SK-MEL-5 (cell line): ENCODE data around the gene SLC25A41. TPM values are rescaled to one million over a fixed set of nuclear protein-coding genes. Genes with fewer than 3 reads are reported as not detected.

Source experiments
- DNase-seq: peaks from one replicate; pipeline ENCODE4 v3.0.0-alpha.2; 2016; ENCODE audit warnings: low read depth, low spot score
- in situ Hi-C: cut with HindIII; loops from 2 replicates; pipeline ENCODE4 v1.10.0; 2016; ENCODE audit warnings: low sequenced_read_pairs, high pct_unique_total_duplicates, low pct_unique_long_range_greater_than_20kb
- small RNA-seq, 2 experiments: library from RNA; depleted of rRNA; stranded (forward); fragments of <200 nt; gene quantifications; one replicate each; pipeline ENCODE3, GENCODE V24; 2014
- total RNA-seq: library from RNA; depleted of rRNA; stranded (reverse); fragments of >200 nt; shearing (Covaris generic); gene quantifications from 2 replicates; pipeline ENCODE4 v1.2.3, GENCODE V29; 2014; rRNA removed

Gene SLC25A41
- total RNA-seq, 1 experiment from 2014 or later, result 0.13 TPM

- in situ Hi-C loops, result no loop called here
- DNase-seq, result peak; percentile 93
Measured at GRCh38 chr19:6393074-6393982, 40.2 kb downstream of the SLC25A41 start, which contains the start of gene GTF2F1. TSS of gene GTF2F1 (minus strand) at chr19:6393164. CDS start at chr19:6392995, 169 bp downstream.

DNA sequence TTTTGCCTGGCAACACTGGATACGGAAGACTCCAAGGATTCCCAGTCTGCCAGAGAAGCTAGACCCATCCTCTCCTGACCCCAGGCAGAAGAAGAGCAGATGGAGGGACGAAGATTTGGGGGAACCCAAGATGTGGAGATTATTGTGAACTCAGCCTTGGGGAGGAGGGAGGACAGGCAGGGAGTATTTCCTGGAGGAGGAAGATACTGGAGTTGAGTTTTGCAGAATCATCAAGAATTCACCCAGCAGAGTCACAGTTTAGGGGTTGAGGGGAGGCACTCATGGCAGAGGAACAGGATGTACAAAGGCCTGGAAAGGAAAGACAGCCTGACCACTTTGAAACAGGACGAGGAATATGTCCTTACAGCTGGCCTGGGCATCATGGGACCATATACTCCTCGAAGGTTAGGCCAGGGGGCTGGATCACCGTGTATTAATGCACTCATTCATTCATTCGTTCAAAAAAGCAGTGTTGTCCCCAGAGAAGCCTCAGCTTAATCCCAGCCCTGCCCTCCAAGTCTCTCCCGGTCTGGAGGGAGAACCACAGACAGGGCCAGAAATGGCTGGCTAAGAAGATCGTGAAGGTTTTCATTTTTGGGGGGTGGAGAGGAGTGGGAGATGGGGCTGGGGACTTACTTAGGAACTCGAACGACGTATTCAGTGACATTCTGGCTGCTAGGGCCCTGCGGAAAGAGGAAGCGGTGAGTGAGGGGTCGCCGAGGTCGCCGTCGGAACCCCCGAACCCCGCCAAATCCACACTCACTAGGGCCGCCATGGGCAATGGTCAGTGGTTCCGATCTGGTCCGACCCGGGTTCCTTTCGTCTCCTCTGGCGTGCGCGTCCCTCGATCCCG lies 41.1 kb downstream of the SLC25A41 start:
- in situ Hi-C loops, result no loop called here
- no peak for DNase-seq

- in situ Hi-C loops, result no loop called here
- no peak for DNase-seq
Measured at GRCh38 chr19:6387372-6387771, 46.2 kb downstream of the SLC25A41 start.

DNA sequence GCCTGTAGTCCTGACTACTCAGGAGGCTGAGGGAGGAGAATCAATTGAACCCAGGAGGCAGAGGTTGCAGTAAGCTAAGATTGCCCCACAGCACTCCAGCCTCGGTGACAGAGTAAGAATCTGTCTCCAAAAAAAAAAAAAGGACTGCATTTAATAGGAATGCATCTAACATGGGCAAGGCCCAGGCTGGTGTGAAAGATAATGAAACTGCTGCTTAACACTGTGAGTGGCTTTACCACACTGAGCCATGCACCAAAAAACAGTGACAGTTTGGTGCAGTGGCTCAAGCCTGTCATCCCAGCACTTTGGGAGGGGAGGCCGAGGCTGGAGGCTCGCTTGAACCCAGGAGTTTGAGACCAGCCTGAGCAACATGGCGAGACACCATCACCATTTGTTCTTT lies 49.2 kb downstream of the SLC25A41 start:
- in situ Hi-C loops, result no loop called here
- DNase-seq, result no peak

DNA sequence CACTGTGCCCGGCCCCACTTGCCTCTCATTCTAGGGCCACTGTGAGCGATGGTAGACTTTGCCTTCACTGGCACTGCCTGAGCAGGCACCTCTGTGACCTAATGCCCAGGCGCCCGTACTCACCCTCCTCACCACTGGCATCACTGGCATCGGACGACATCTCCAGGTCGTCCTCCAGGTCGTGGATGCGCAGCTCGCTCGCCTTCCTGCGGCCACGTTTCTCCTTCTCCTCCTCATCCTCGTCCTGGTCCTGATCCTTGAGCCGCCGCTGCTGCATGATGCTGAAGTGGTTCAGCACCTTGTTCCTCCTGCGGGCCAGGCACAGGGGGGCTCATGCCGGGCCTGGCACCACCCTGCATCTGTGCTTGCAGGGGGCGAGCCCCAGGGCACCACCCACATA lies 50.4 kb downstream of the SLC25A41 start:
- in situ Hi-C loops, result no loop called here
- no peak for DNase-seq

GRCh38 chr19:6381030-6381750 lies 52.4 kb downstream of the SLC25A41 start:
- in situ Hi-C loops, result no loop called here
- no peak for DNase-seq

DNA sequence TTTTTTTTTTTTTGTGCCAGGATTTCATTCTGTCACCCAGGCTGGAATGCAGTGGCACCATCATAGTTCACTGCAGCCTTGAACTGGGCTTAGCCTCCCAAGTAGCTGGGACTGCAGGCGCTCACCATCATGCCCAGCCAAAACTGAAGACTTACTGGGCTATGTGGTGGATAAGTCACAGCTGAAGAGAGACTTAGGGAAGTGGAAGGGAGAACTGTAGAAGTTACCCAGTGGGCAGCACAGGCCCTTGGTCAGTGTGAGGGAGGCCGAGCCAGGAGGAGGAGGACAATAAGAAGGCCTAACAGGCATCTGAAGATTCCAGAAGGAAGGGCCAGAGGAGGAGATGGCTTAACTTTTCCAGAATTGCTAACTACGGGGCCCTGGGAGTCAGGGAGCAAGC lies 53.8 kb downstream of the SLC25A41 start:
- in situ Hi-C loops, result no loop called here

DNA sequence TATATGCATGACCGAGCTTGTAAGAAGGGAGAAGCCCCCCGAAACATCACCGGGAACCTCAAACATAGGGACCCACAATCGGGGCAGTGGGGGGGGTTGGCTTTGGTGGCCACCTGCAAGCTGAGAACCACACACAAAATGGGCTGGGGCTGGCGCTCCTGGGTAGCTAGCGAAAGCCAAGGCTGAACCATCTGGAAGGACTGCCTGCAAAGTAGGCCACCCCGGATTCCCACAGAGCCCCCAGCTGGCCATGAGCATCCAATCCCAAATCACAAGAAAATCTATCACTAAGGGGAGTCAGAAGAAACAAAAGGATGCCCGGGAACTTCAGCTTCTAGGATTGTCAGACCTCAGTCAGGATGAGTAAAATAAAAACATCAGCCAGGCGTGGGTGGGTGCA lies 55.1 kb downstream of the SLC25A41 start:
- no peak for DNase-seq
- in situ Hi-C loops, result no loop called here

More for the DNA sequence above, 53.8 kb downstream of the SLC25A41 start:
- DNase-seq, result no peak

- no peak for DNase-seq
- in situ Hi-C loops, result no loop called here
Measured at GRCh38 chr19:6378041-6378440, 55.5 kb downstream of the SLC25A41 start.

DNA sequence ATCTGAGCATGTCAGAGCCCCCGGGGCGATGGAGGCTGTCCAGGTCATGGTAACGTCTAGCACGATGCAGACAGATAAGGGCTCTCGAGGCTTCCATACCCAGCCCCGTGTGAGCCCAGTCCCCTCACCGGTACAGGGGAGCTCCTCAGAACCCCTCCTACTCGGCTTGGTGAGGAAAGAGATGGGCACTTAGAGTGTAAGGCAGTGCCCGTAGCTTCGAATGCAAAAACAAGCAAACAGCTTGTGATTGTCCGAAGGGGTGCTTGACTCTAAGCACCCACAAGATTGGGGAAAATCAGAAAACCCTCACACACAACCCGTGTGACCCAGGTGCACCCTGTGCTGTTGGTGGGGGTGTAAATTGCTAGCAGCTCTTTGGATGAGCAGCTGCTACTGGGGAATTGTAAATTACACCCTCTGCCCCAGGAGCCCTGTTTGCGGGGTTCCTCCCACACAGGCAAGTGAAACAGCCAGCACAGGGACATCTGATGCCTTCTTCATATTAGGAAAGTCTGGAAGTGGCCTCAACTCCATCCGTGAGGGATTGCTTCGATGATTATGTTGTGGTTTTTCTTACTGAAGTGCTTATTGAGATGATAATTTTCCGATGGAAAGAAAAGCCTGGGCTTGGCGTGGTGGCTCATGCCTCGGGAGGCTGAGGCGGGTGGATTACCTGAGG lies 56.9 kb downstream of the SLC25A41 start:
- DNase-seq, result no peak
- in situ Hi-C loops, result no loop called here

Small RNAs within 50 kb of the gene (small RNA-seq; reads per million reads assigned to genes)
- 0 reads per million in 2 experiments for gene MIR6790
- 0 reads per million in 2 experiments for gene MIR6885

Other genes starting within 250 kb of the SLC25A41 start
- 5.8 and 6.4 TPM in 2 replicates for gene MLLT1, start 153.8 kb downstream of the SLC25A41 start, total RNA-seq
- gene ACER1, start 100.2 kb downstream of the SLC25A41 start, total RNA-seq, result not detected in 2 replicates
- 65.0 and 74.3 TPM in 2 replicates for gene CLPP, start 72.2 kb downstream of the SLC25A41 start, total RNA-seq
- gene ALKBH7, start 61.0 kb downstream of the SLC25A41 start, total RNA-seq, result 28.3 and 29.6 TPM in 2 replicates
- gene PSPN, start 57.8 kb downstream of the SLC25A41 start, total RNA-seq, result 0.74 and 0.98 TPM in 2 replicates
- gene GTF2F1, start 40.6 kb downstream of the SLC25A41 start, total RNA-seq, result 37.3 and 39.8 TPM in 2 replicates
- 73.9 and 80.0 TPM in 2 replicates for gene KHSRP, start 9.0 kb downstream of the SLC25A41 start, total RNA-seq
- 48.3 and 49.6 TPM in 2 replicates for gene SLC25A23, start 26.0 kb upstream of the SLC25A41 start, total RNA-seq
- gene CRB3, start 30.5 kb upstream of the SLC25A41 start, total RNA-seq, result 0.24 and 0.58 TPM in 2 replicates
- not detected in 2 replicates for gene DENND1C, start 48.0 kb upstream of the SLC25A41 start, total RNA-seq
- gene TUBB4A, start 68.5 kb upstream of the SLC25A41 start, total RNA-seq, result 19.8 and 24.0 TPM in 2 replicates
- 10.9 and 13.7 TPM in 2 replicates for gene TNFSF9, start 97.3 kb upstream of the SLC25A41 start, total RNA-seq
- not detected in 2 replicates for gene CD70, start 157.4 kb upstream of the SLC25A41 start, total RNA-seq
- gene TNFSF14, start 236.4 kb upstream of the SLC25A41 start, total RNA-seq, result not detected in 2 replicates